ENCODE results near the gene LTBP1. TPM values are rescaled to one million over a fixed set of nuclear protein-coding genes. Genes with fewer than 3 reads are reported as not detected.

LTBP1 gene
- polyA plus RNA-seq, 3 donors, result 1.3 to 8.8 (median 7.0) TPM

GRCh38 chr2:33277002-33277426, 330.3 kb downstream of the LTBP1 start:
- 68 to 75% (median 69%) methylated on average over 5 of the region's 5 CpGs for WGBS, 3 donors
- no peak overlapping the region for H3K27ac ChIP-seq (ENCODE audit: low read depth, low read length)

- 73 to 84% (median 79%) methylated on average over 9 of the region's 9 CpGs for WGBS, 3 donors
- no peak overlapping the region for H3K27ac ChIP-seq (ENCODE audit: low read depth, low read length)
Measured at GRCh38 chr2:33278245-33278943, 331.6 kb downstream of the LTBP1 start.

GRCh38 chr2:33284287-33284686, 337.5 kb downstream of the LTBP1 start:
- no peak overlapping the region for H3K27ac ChIP-seq (ENCODE audit: low read depth, low read length)
- WGBS, 3 donors, result 86 to 88% (median 87%) methylated on average over 7 of the region's 7 CpGs

- H3K27ac ChIP-seq (ENCODE audit: low read depth, low read length), result no peak overlapping the region
- 79 to 94% (median 83%) methylated on average over 2 of the region's 2 CpGs for WGBS, 3 donors
Measured at GRCh38 chr2:33287507-33288005, 340.8 kb downstream of the LTBP1 start.

GRCh38 chr2:33288011-33288410, 341.3 kb downstream of the LTBP1 start:
- no peak overlapping the region for H3K27ac ChIP-seq (ENCODE audit: low read depth, low read length)
- 72 to 76% (median 75%) methylated on average over 1 of the region's 1 CpG for WGBS, 3 donors

- WGBS, 3 donors, result 87 to 95% (median 93%) methylated on average over 4 of the region's 4 CpGs
- H3K27ac ChIP-seq (ENCODE audit: low read depth, low read length), result no peak overlapping the region
Measured at GRCh38 chr2:33289961-33290360, 343.2 kb downstream of the LTBP1 start.

GRCh38 chr2:33291278-33292013, 344.7 kb downstream of the LTBP1 start:
- no peak overlapping the region for H3K27ac ChIP-seq (ENCODE audit: low read depth, low read length)
- WGBS, 3 donors, result 13 to 40% (median 39%) methylated on average over 7 of the region's 7 CpGs

GRCh38 chr2:33292063-33292462, 345.3 kb downstream of the LTBP1 start:
- H3K27ac ChIP-seq (ENCODE audit: low read depth, low read length), result no peak overlapping the region
- WGBS, 3 donors, result 77 to 90% (median 89%) methylated on average over 2 of the region's 2 CpGs

GRCh38 chr2:33292981-33293595, 346.3 kb downstream of the LTBP1 start:
- WGBS, 3 donors, result 78 to 86% (median 85%) methylated on average over 11 of the region's 11 CpGs
- H3K27ac ChIP-seq (ENCODE audit: low read depth, low read length), result no peak overlapping the region

- 65 to 80% (median 66%) methylated on average over 3 of the region's 3 CpGs for WGBS, 3 donors
- no peak overlapping the region for H3K27ac ChIP-seq (ENCODE audit: low read depth, low read length)
Measured at GRCh38 chr2:33298233-33298632, 351.5 kb downstream of the LTBP1 start.

- no peak overlapping the region for H3K27ac ChIP-seq (ENCODE audit: low read depth, low read length)
- WGBS, 3 donors, result 92 to 97% (median 95%) methylated on average over 3 of the region's 3 CpGs
Measured at GRCh38 chr2:33301355-33301754, 354.6 kb downstream of the LTBP1 start.

- H3K27ac ChIP-seq (ENCODE audit: low read depth, low read length), result no peak overlapping the region
- WGBS, 3 donors, result 70 to 87% (median 76%) methylated on average over 2 of the region's 2 CpGs
Measured at GRCh38 chr2:33302348-33302747, 355.6 kb downstream of the LTBP1 start.

GRCh38 chr2:33304032-33304864, 357.5 kb downstream of the LTBP1 start:
- WGBS, 3 donors, result 75 to 82% (median 81%) methylated on average over 10 of the region's 10 CpGs
- no peak overlapping the region for H3K27ac ChIP-seq (ENCODE audit: low read depth, low read length)

- no peak overlapping the region for H3K27ac ChIP-seq (ENCODE audit: low read depth, low read length)
- 80 to 90% (median 85%) methylated on average over 9 of the region's 9 CpGs for WGBS, 3 donors
Measured at GRCh38 chr2:33307659-33308270, 361.0 kb downstream of the LTBP1 start.

- 90 to 93% (median 90%) methylated on average over 4 of the region's 4 CpGs for WGBS, 3 donors
- no peak overlapping the region for H3K27ac ChIP-seq (ENCODE audit: low read depth, low read length)
Measured at GRCh38 chr2:33312355-33312754, 365.6 kb downstream of the LTBP1 start.

GRCh38 chr2:33313039-33313438, 366.3 kb downstream of the LTBP1 start:
- no peak overlapping the region for H3K27ac ChIP-seq (ENCODE audit: low read depth, low read length)
- 84 to 90% (median 86%) methylated on average over 3 of the region's 3 CpGs for WGBS, 3 donors

GRCh38 chr2:33314541-33314940, 367.8 kb downstream of the LTBP1 start:
- no peak overlapping the region for H3K27ac ChIP-seq (ENCODE audit: low read depth, low read length)

- WGBS, 3 donors, result 65 to 85% (median 72%) methylated on average over 1 of the region's 1 CpG
- H3K27ac ChIP-seq (ENCODE audit: low read depth, low read length), result no peak overlapping the region
Measured at GRCh38 chr2:33316328-33316727, 369.6 kb downstream of the LTBP1 start.

Measured in adipose tissue (tissue), 3 donors.